DOHH2 (cell line): Measurements from ENCODE around the gene DEAF1.

Source experiments
- CTCF ChIP-seq: fragments of 200-600 bp; sonication (generic); IDR thresholded peaks from one replicate; pipeline ENCODE4 v1.5.1; 2014; ENCODE audit warnings: antibody characterized with exemption, mild to moderate bottlenecking, low read depth, low read length; ENCODE audit not compliant: poor library complexity, severe bottlenecking
- EZH2phosphoT487 ChIP-seq: fragments of 200-600 bp; sonication (generic); IDR thresholded peaks from 2 replicates; pipeline ENCODE4 v1.6.1; 2017; ENCODE audit warnings: borderline replicate concordance, mild to moderate bottlenecking, antibody characterized with exemption, low read length, moderate library complexity, mixed read lengths

- no peak for TF ChIP-seq CTCF
- TF ChIP-seq EZH2phosphoT487: no peak
Observed at GRCh38 chr11:693415-693831, 1.6 kb downstream of the DEAF1 start.
